Fibroblast of upper back skin (primary cell): Measurements from ENCODE around the gene C11orf24.
A peak's percentile ranks its signal among the peaks of the same experiment; 100 is the strongest.
"Not testable (repeated sequence)": the region's sequence is repeated elsewhere in the genome, so short reads cannot be mapped to it uniquely, and the experiment has no call there.

Source experiments
- DNase-seq: peaks from one replicate; pipeline ENCODE4 v3.0.0-alpha.2; 2013

C11orf24 gene

DNA sequence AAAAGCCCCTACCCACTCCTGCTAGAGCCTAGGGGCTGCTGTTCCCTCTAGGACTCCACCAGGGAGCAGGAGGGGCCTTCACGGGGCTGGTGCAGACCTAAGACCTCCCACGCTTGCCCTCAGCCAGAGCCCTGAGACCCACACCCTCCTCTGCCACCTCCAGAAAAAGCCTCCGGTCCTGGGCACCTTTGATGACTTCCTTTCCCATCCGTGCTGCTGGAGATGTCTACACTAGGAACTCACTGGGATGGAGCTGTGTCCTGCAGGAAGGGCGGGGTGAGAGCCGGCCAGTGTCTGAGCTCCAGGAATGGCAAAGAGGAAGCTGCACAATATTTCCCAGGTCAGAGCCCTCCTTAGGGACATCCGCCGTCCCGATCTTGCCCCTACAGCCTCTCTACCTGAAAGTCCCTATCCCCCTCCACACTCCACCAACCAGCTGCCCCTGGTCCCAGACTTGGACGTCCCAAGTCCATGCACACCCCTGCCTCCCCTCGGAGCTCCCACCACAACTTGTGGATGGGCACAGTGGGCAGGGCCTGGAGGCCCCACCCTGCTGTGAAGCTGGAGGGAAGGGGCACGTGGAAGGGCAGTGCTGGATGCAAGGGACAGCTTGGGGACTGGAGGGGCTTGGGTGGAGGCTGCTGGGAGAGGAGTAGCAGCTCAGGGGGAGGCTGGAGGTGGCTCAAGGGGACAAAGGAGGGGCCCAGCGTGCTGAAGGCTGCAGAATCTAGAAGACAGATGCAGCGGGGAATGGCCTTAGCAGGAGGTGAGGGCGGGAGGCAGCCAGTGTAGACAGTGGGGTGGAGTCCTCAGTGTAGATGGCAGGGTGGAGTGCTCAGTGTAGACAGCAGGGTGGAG is 27.1 kb upstream of the C11orf24 start:
- no peak for DNase-seq

DNA sequence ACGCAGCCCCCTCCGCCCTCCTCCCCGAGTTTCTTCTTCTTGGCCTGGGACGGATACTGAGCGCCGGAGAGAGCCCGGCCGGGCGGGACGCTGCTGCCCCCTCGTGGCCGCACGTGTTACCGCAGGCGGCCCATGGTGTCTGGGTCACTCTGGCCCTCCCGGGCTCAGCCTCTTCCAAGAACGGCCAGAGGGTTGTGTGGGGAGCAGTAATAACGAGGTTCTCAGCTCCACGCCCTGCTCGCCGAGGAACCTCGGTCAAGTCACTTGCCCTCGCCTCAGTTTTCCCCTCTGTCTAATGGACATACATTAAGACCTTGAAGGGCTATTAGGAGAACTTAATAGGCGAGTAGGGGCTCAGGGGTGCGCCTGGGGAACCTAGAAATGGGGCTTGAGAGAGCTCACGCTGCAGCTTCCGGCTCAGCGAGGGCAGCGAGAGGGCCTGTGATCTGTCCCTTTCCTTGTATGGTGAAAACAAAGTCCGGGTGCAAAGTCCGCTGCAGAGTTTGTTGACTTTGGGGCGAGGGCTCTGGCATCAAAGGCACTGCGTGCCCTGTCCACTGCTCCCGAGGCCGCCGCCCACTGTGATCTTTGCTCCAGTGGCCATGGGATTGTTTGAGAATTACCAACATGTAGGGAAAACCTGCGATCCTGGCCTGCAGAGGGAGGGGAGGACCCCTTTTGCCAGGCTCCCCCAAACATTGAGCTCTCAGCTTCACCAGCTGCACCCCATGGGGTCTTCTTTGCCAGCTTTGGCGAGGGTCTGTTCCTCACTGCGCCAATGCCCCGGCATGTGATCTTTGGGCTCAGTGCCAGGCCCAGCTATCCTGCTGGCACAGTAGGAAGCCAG is 26.3 kb upstream of the C11orf24 start:
- peak; percentile 61 for DNase-seq

DNA sequence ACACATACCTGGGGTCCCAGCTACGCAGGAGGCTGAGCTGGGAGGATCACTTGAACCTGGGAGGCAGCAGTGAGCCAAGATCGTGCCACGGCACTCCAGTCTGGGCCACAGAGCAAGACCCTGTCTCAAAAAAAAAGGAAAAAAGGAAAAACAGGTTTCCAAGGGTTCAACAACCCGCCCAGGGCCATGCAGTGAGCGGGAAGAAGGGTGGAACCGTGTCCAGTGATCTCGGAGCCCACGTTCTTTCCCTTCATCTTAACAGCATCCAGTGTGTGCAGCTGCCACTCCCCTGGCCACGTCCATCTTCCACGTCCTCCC is 25.7 kb upstream of the C11orf24 start:
- no peak for DNase-seq

DNA sequence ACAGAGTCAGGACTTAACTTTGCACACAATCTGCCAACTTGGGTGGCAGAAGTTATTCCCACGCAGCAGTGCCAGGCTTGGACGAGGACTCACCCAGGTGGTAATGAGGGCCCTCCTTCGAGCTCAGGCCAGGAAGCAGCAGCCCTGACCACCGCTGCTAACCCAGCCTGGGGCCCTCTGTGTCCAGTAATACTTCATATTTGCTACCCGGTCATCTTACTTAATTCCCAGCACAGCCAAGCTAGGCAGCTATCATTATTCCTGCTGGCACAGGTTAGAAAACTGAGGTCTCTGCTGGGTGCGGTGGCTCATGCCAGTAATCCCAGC is 25.2 kb upstream of the C11orf24 start:
- no peak for DNase-seq

DNA sequence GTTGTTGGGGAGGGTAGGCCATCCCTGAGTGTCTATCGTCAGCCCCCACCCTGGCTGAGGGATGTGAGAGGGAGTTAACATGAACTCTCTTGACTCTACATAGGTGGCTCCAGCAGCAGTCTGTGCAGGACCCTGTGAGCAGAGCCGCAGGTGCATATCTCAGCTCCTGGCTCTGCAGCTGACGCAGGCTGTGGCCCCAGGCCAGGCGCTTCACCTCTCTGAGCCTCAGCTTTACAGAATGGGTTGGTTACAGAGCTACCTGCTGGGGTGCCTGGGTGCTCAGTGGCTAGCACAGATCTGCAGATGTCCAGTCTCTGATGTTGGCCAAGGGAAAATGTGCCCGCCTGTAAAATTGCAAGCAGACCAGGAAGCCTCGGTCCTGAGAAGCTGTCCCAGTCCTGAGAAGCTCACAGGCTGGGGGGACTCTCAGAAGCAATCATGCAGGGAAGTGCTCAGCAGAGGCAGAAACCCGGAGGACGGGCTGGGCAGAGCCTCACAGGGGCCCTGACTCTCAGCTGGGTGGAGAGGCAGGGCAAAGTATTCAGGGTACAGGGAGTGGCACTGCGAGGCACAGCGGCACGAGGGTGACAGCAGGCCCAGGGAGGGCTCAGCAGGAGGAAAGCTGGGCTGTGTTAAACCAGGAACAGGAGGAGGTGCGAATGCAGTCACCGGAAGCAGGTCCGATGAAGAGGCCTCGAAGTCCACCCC is 24.7 kb upstream of the C11orf24 start:
- DNase-seq = no peak

DNA sequence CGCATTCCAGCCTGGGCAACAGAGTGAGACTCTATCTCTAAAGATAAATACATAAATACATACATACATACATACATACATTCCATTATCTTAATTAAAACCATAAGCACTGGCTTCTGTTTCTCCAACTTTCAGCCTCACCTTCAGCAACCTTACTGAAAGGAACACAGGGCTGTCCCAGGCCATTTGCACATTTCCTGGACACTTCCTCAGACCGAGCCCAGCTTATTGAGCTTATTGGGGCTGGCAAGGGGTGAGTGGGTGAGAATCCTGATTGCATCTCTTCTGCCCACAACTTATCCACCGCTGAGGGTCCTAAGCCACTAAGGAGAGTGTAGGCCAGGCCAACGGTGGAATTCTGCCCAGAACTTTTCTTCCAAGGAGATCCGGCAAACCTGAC is 24.2 kb upstream of the C11orf24 start:
- no peak for DNase-seq

DNA sequence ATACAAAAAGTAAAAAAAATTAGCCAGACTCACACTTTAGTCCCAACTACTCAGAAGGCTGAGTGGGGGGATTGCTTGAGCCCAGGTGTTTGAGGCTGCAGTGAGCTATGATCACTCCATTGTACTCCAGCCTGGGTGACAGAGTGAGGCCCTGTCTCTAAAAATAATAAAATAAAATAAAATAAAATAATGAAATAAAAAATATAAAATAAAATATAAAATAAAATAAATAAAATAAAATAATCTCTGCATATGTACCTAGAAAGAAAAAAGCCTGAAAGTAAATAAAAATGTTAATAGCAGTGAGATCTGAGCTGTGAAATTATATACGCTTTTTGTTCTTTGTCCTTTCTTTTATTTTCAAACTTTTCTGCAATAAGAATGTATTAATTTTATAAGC is 23.5 kb upstream of the C11orf24 start:
- DNase-seq = no peak

DNA sequence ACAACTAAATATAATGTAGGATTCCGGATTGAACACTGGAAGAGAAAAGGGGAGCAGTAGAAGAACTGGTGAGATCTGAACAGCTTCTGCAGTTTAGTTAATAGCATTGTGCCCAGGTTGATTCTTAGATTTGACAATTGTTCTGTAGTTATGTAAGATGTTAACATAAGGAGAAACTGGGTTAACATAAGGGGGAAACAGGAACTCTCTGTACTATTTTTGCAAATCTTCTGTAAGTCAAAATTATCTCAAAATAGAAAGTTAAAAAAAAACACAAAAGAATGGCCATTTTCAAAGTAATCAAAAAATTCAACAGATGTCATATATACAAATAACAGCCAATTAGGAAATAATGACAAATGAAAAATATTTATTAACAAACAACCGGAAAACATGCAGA is 21.9 kb upstream of the C11orf24 start:
- DNase-seq = no peak

DNA sequence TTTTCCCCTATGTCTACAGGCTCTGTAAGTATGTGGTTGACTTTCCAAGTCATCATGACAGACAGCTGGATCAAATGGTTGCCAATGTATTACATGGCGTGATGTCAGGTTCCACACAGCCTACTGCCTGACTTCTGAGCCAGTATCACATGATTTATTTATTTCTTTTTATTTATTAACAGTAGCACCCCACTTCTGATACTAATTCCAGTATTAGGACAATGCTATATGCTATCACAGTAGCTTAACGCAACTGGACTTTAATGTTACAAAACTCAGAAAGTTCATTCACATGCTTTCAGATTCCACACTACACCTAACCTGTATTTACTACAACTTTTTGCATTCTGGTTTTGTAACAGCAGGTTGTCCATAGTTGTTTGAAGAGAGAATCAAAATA is 17.7 kb upstream of the C11orf24 start:
- no peak for DNase-seq

DNA sequence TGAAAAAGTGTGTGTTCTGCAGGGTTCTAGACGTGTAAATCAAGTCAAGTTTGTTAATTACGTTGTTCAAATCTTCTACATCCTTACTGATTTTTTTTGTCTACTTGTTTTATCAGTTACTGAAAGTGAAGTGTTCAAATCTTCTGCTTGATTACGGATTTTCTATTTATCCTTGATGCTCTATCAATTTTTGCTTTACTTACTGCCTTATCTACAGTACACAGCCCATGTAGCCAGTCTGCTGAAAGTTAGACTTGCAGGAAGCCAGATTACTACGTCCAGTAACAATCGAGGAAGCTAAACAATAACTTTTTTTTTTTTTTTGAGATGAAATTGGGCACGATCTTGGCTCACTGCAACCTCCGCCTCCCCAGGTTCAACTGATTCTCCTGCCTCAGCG is 15.6 kb upstream of the C11orf24 start:
- no peak for DNase-seq

DNA sequence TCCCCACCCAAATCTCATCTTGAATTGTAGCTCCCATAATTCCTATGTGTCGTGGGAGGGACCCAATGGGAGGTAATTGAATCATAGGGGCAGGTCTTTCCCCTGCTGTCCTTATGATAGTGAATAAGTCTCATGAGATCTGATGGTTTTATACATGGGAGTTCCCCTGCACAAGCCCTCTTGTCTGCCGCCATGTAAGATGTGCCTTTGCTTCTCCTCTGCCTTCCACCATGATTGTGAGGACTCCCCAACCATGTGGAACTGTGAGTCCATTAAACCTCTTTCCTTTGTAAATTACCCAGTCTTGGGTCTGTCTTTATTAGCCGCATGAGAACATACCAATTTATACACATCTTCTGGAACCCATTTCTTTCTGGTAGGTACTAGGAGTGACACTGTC is 12.8 kb upstream of the C11orf24 start:
- DNase-seq = not testable (repeated sequence)

DNA sequence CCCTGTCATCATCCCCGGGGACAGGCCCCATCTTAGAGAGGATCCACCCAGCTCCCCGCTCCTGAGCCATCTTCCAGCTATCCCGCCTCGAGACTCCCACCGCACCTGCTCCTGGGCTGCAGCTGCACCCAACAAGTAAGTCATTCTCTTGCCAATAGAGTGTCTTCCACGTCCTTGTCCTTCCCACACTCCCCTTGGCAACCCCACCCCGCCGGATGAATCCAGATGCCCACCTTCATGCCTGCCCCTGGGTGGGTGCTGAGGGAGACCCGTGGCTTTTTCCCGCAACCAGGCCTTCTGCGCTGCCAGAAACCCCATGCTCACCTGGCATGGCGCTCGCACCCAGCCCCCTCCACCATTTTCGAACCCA is 11.1 kb upstream of the C11orf24 start:
- DNase-seq = no peak

DNA sequence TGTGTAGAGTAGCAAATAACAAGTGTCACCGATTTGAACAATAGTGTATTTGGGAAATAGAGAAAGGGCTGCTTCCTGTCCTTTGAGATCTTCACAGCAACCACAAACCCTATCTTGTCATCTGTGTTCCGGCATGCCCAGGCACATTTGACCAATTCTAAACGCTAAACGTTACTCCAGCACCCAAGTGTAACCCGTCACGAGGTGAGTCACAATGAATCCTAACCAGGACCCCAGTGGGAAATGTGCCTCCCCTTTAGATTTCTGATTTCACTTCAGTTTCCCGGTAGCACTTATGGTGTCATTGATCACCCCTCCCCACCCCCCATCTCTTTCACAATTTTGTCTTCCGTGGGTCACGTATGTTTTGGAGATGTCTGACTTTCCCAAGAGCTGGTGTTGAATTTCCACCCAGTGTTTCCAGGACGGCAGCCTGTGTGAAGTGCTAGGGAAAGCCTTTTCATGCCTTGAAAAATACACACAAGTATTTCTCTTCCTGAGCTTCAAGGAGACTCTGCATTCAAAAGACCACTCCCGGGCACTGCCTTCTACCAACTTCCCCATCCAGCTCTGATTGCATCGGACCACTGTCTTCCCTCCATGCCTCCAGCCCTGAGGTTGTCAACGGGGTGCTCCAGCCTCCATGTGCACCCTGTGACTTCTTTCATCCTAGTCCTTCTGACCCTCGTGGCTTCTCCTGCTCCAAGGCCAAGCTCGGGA is 10.5 kb upstream of the C11orf24 start:
- DNase-seq = no peak

DNA sequence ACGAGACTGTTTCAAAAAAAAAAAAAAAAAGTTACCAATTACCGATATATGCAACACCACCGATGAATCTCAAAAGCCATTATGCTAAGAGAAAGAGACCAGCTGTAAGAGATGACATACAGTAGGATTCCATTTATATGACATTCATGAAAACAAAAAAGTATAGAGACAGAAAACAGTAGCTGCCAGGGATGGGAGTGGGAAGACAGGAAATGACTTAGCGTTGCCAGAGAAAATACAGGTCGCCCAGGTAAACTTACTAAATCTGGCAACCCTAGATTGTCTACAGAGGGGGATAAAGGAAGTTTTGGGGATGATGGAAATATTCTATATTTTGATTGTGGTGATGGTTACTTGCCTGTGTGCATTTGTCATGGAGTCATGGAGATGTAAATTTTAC is 7.9 kb upstream of the C11orf24 start:
- no peak for DNase-seq

DNA sequence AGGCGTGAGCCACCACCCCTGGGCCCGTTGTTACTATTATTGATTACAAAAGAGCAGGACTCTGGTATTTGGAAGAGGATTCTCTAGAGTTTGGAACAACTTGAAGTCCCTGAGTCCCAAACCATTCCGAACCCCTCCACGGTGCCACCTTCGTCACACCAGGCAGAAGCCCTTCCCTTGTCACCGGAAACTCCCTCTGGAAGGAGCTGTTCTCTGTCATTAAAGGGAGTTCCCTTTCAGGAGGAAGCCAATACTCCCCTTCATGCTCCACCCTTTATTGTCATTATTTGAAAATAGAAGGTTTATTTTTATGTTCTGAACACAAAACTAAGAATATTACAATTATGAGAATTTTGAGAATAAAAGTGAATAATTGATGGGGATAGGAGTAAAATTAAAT is 5.1 kb upstream of the C11orf24 start:
- no peak for DNase-seq

DNA sequence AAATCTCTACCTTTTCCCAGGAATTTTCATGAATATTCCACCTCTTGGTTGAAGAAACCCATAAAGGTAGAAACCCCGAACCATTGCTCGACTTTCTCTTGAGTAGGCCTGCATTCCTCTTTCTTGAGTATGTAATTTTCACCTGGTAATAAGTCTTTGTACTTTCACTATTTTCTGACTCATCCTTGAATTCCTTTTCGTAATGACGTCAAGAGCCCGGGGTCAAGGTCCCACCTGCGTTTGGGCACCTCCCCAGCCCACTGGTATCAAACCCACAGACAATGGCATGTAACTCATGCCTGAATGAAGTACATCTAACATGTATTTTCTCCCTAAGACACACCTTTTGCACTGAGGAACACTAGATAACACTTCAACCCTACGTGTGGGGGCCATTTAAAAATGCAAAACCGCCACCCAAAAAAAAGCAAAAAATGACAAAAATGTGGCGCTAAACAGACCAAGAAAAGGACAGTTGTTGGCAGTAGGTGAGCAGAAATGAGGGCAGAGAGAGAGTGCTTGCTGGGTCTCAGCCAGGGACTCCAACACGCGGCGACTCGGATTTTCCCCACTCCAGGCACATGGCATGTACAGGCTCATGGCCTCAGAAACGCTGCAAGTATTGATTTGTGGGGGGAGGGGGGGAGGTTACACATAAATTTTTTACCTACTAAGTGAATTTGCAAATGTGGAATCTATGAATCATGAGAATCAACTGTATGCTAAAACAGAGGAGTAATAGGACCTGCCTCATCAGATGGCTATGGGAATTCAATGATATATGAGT is 4.1 kb upstream of the C11orf24 start:
- DNase-seq = no peak

DNA sequence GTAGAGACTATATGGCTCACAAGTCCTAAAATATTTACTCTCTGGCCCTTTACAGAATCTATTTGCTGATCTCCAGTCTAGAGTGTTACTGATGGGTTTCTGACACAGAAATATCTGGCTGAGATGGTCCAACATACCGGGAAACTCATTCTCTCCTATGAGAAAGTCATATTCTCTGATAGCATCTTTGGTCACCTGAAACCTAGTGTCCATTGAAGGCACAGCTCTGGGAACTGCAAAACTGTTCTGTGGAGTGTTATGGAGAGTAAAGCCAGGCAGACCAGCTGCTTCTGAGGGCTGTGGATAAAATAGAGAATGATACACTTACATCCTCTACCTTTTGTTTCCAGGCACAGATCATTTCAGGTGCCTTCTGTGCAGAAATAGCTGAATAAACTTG is 2.5 kb upstream of the C11orf24 start:
- no peak for DNase-seq

DNA sequence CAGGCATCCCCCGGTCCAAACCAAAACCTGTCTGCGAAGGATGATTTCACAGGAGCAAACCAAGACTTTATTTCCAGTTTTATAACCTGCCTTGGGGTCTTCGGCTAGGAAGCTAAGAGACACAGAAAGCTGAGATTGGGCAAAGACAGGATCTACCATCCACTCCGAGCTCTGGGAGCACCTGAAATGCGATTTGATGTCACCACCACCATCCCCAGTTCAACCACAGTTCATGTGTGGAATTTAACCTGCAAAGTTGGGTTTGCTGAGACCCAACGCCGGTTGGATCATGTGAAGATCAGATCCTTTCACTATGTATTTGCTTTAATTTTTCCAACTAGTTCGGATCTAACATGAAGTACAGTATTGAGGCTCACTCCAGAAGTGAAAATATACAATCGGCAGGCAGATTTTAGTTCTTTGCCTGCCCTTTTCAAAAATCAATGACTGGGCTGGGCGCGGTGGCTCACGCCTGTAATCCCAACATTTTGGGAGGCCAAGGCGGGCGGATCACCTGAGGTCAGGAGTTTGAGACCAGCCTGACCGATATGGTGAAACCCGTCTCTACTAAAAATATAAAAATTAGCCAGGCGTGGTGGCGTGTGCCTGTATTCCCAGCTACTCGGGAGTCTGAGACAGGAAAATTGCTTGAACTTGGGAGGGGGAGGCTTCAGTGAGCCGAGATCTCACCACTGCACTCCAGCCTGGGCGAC is 1.4 kb upstream of the C11orf24 start:
- DNase-seq = no peak

DNA sequence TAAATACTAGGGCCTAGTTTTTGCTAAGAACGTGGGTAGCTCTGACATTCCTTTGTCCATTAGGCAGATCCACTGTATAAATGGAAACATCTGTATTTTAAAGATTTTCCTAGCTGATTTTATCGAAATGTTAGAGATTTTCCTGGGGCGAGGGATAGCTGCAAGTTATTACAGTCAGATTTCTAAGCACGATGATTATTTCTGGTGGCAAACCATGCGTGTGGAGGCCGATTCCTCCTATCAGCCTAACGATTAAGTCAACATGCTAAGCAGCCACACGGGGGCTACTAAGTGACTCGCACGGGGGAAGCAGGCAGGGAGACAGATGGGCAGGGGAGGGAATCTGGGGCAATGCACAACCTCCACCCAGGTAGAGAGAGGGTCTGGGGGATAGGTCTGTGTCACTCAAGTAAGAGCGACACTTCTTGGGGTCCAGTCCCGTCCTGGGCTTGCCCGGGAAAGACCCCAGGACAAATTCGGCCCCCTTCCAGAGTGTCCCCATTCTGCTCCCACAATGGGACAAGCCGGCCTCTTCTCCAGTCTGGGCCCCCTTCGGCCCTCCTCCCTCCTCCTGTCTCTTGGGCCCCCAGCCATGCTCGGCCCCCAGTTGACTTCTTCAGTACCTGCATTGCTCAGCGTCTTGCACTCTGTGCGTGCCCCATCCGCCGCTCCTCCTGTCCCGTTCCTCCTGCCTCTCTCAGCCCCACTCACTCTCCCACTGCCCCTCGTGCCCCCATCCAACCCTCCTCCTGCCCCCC is 571 bp downstream of the C11orf24 start:
- peak; percentile 80 for DNase-seq

DNA sequence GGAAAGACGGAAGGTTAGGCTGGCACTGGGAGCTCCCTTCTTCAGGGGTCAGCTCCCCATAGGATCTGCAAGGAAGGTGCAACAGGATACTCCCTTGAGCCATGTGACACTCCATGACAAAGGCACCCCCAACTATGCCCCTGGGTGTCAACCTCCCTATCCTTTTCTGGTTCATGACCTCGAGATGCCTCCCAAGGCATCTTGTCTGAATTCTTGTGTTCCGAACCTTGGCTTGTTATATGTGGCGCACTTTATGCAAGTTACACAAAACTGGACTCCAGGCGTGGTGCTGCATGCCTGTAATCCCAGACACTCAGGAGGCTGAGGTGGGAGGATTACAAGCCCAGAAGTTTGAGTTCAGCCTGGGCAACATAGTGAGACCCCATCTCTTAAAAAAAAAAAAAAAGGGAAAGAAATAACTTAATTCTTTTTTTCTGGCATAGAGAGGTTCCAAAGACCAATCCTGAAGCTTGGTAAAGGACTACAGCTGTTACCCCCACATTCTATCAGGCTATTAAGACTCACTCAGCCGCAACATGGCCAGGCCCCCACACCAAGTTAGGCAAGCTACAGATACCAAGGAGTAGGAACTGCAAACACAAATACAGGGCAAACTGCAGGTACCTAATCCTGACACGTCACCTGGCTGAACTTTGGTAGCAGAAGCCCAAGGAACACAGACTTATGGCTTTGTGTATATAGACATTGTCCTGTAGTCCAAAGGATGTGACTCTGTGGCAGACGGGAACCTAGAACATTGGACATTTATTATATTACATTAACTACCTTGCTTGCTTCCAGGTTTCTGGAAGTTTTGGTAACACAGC is 1.4 kb downstream of the C11orf24 start:
- DNase-seq = no peak
